Right cardiac atrium (tissue), 5 donors: ENCODE results near the gene ITGB5. TPM values are rescaled to one million over a fixed set of nuclear protein-coding genes. Genes with fewer than 3 reads are reported as not detected.
A peak's percentile ranks its signal among the peaks of the same experiment; 100 is the strongest.

Source experiments
- ATAC-seq, 2 donors: fragments of 200-7000 bp; cut with Tn5 transposase; one replicate each; pipeline versions ENCODE4 v1.8.0 to v1.9.1; 2020; ENCODE audit warnings: moderate library complexity in 2 of 2, mild to moderate bottlenecking in 1 of 2
- DNase-seq, 3 donors: peaks; one replicate each; pipeline ENCODE4 v3.0.0-alpha.2; 2020
- H3K27ac ChIP-seq: one replicate; pipeline ENCODE4 v1.5.1; 2013; ENCODE audit warnings: mild to moderate bottlenecking, low read length, control low read depth, moderate library complexity
- H3K27me3 ChIP-seq: one replicate; pipeline ENCODE4 v1.6.1; 2013; ENCODE audit not compliant: control insufficient read depth, insufficient read depth
- H3K4me1 ChIP-seq: one replicate; pipeline ENCODE4 v1.6.1; 2013; ENCODE audit warnings: low read length; ENCODE audit not compliant: control insufficient read depth, insufficient read depth
- H3K4me3 ChIP-seq: one replicate; pipeline ENCODE4 v1.5.1; 2013; ENCODE audit warnings: low read length, control low read depth
- H3K9me3 ChIP-seq: one replicate; pipeline ENCODE4 v1.6.1; 2013; ENCODE audit warnings: low read length; ENCODE audit not compliant: control insufficient read depth
- WGBS: extraction: QIAGEN DNeasy Blood & Tissue Kit; methylation state at CpG from one replicate; pipeline ENCODE4 v1.1.7; 2013; 5-methylcytosine and 5-hydroxymethylcytosine counted together
- intact Hi-C, 4 donors: fragments of 100-400 bp; cut with DNase I; formaldehyde crosslinking; loops; one replicate each; pipeline versions ENCODE4 v1.11.0 to v1.14.0; 2022 to 2023
- polyA plus RNA-seq: library from polyadenylated mRNA; stranded (reverse); fragments of 200-250 nt; gene quantifications from one replicate; pipeline ENCODE4 v1.2.3, GENCODE V29; 2013
- total RNA-seq, 4 donors: library from RNA; stranded (reverse); fragmentation: NEBNext Ultra II Directional; extraction: Animal tissue kit (Norgen Biotek cat#: 25700); gene quantifications; one replicate each; pipeline ENCODE4 v1.2.1, GENCODE V29; 2021
- donor health status: healthy with polysubstance abuse.
- donor health status: DM: no; HTN: yes; CAD: no.
- donor health status: DM: no; HTN: no; CAD: no.
- donor health status: DM: no; HTN: yes; CAD: no; lungs with severe emphysema.
- donor health status: DM: yes; HTN: yes; CAD: no.

The ITGB5 gene
- total and polyA plus RNA-seq, 5 donors, result 39.0 to 170 (median 115) TPM

GRCh38 chr3:124776856-124777255, 110.3 kb downstream of the ITGB5 start:
- ATAC-seq (no peak), DNase-seq (no peak)
- WGBS, result 93% methylated on average over 5 of the region's 5 CpGs
- Histone ChIP-seq H3K27ac (no peak overlapping the region), H3K9me3 (no peaks in the 10 kb centered on the region), H3K4me1 (peaks cover 33% of the 10 kb centered on the region), H3K27me3 (no peaks in the 10 kb centered on the region), H3K4me3 (no peak overlapping the region)
- intact Hi-C loops, result no loop called here

- intact Hi-C loops, result no loop called here
- WGBS, result 80% methylated on average over 9 of the region's 9 CpGs
- DNase-seq (no peak), ATAC-seq (no peak)
- Histone ChIP-seq H3K4me1 (peaks cover 26% of the 10 kb centered on the region), H3K27me3 (no peaks in the 10 kb centered on the region), H3K9me3 (no peaks in the 10 kb centered on the region), H3K4me3 (no peak overlapping the region), H3K27ac (no peak overlapping the region)
Measured at GRCh38 chr3:124775877-124776276, 111.3 kb downstream of the ITGB5 start.

- Histone ChIP-seq H3K9me3 (no peaks in the 10 kb centered on the region), H3K4me3 (no peak overlapping the region), H3K27me3 (no peaks in the 10 kb centered on the region), H3K4me1 (peaks cover 24% of the 10 kb centered on the region), H3K27ac (peak overlapping the region; percentile 33)
- ATAC-seq (no peak), DNase-seq (no peak)
- WGBS, result 87% methylated on average over 7 of the region's 7 CpGs
- intact Hi-C loops, result loop anchor here in 1 of 4 donors (5.0 kb wide), 1 partner anchor 112 kb away; the partner anchor contains the start of gene ITGB5
Measured at GRCh38 chr3:124774841-124775402, 112.2 kb downstream of the ITGB5 start.

- 31% methylated on average over 6 of the region's 6 CpGs for WGBS
- DNase-seq (peak; percentile 61 to 77 (median 74)), ATAC-seq (peak; percentile 43 to 62)
- Histone ChIP-seq H3K4me1 (peaks cover 20% of the 10 kb centered on the region), H3K9me3 (no peaks in the 10 kb centered on the region), H3K27ac (peak overlapping the region; percentile 33), H3K4me3 (no peak overlapping the region), H3K27me3 (no peaks in the 10 kb centered on the region)
- intact Hi-C loops, result loop anchor here in 1 of 4 donors (5.0 kb wide), 1 partner anchor 113 kb away; the partner anchor contains the start of gene ITGB5
Measured at GRCh38 chr3:124774327-124774718, 112.8 kb downstream of the ITGB5 start.

- intact Hi-C loops, result loop anchor here in 1 of 4 donors (5.0 kb wide), 1 partner anchor 114 kb away; the partner anchor contains the start of gene ITGB5
- peaks cover 20% of the 10 kb centered on the region for H3K4me1 ChIP-seq
- 90% methylated on average over 17 of the region's 17 CpGs for WGBS
- H3K27ac ChIP-seq, result no peak overlapping the region
- no peak overlapping the region for H3K4me3 ChIP-seq
- no peak for ATAC-seq
- no peaks in the 10 kb centered on the region for H3K9me3 ChIP-seq
- no peak for DNase-seq
- H3K27me3 ChIP-seq, result no peaks in the 10 kb centered on the region
Measured at GRCh38 chr3:124773351-124774326, 113.5 kb downstream of the ITGB5 start.

GRCh38 chr3:124772081-124772831, 114.9 kb downstream of the ITGB5 start:
- Histone ChIP-seq H3K9me3 (no peaks in the 10 kb centered on the region), H3K27ac (peak overlapping the region; percentile 74), H3K4me3 (no peak overlapping the region), H3K4me1 (peaks cover 17% of the 10 kb centered on the region), H3K27me3 (no peaks in the 10 kb centered on the region)
- DNase-seq (peak; percentile 59 to 81 (median 78)), ATAC-seq (peak; percentile 53 to 73)
- intact Hi-C loops, result loop anchor here in 1 of 4 donors (5.0 kb wide), 1 partner anchor 115 kb away; the partner anchor contains the start of gene ITGB5
- WGBS, result 5% methylated on average over 17 of the region's 17 CpGs

GRCh38 chr3:124771083-124771445, 116.1 kb downstream of the ITGB5 start:
- Histone ChIP-seq H3K27ac (no peak overlapping the region), H3K4me1 (peaks cover 17% of the 10 kb centered on the region), H3K9me3 (no peaks in the 10 kb centered on the region), H3K27me3 (no peaks in the 10 kb centered on the region), H3K4me3 (no peak overlapping the region)
- WGBS, result 61% methylated on average over 2 of the region's 2 CpGs
- intact Hi-C loops, result loop anchor here in 1 of 4 donors (5.0 kb wide), 1 partner anchor 116 kb away; the partner anchor contains the start of gene ITGB5
- no peak for DNase-seq
- ATAC-seq, result no peak

GRCh38 chr3:124770336-124771082, 116.7 kb downstream of the ITGB5 start:
- ATAC-seq (peak; percentile 52 to 59), DNase-seq (peak; percentile 66 to 90 (median 85))
- intact Hi-C loops, result loop anchor here in 1 of 4 donors (5.0 kb wide), 1 partner anchor 117 kb away; the partner anchor contains the start of gene ITGB5
- Histone ChIP-seq H3K4me1 (peaks cover 17% of the 10 kb centered on the region), H3K9me3 (no peaks in the 10 kb centered on the region), H3K27ac (peak overlapping the region; percentile 24), H3K27me3 (no peaks in the 10 kb centered on the region), H3K4me3 (no peak overlapping the region)
- 55% methylated on average over 10 of the region's 10 CpGs for WGBS

- intact Hi-C loops, result no loop called here
- DNase-seq (no peak), ATAC-seq (no peak)
- Histone ChIP-seq H3K27me3 (no peaks in the 10 kb centered on the region), H3K9me3 (no peaks in the 10 kb centered on the region), H3K4me3 (no peak overlapping the region), H3K27ac (no peak overlapping the region), H3K4me1 (peaks cover 11% of the 10 kb centered on the region)
- WGBS, result 89% methylated on average over 9 of the region's 9 CpGs
Measured at GRCh38 chr3:124769462-124769861, 117.7 kb downstream of the ITGB5 start.

- Histone ChIP-seq H3K4me1 (peaks cover 9% of the 10 kb centered on the region), H3K27me3 (no peaks in the 10 kb centered on the region), H3K9me3 (no peaks in the 10 kb centered on the region), H3K4me3 (no peak overlapping the region), H3K27ac (no peak overlapping the region)
- intact Hi-C loops, result no loop called here
- DNase-seq, result no peak
- peak in 1 of 2 donors; percentile 15 for ATAC-seq
- 65% methylated on average over 7 of the region's 7 CpGs for WGBS
Measured at GRCh38 chr3:124768812-124769211, 118.4 kb downstream of the ITGB5 start.
